ENCODE measurements around the gene MLH3. TPM values are rescaled to one million over a fixed set of nuclear protein-coding genes. Genes with fewer than 3 reads are reported as not detected.

MLH3 gene
- polyA plus RNA-seq, 1 experiment: 5.7 TPM

- CTCF ChIA-PET: interaction anchor here (0.6 to 8.0 kb wide), 45 partner anchors 9 to 240 kb away, joined by 3 to 107 read pairs (median 6); partner anchors contain the start of genes NEK9, PGF, PROX2 and RPS6KL1
- no peak for DNase-seq (ENCODE audit: low read depth)
- Histone ChIP-seq H3K27me3 (ENCODE audit: control insufficient read depth, insufficient read depth, low read length) (no peaks in the 10 kb centered on the region), H3K4me3 (ENCODE audit: low read depth, low read length) (no peak overlapping the region), H3K36me3 (ENCODE audit: control insufficient read depth, insufficient read depth, low read length) (peaks cover 8% of the 10 kb centered on the region)
- POLR2A ChIA-PET: no interaction called here
- no peak for TF ChIP-seq CTCF (IDR thresholded peaks at IDR 0.05; ENCODE audit: insufficient read depth, low read depth, low read length)
Measured at GRCh38 chr14:75088153-75088552, 36.9 kb upstream of the MLH3 start.

- POLR2A ChIA-PET: no interaction called here
- Histone ChIP-seq H3K27me3 (ENCODE audit: control insufficient read depth, insufficient read depth, low read length) (no peaks in the 10 kb centered on the region), H3K4me3 (ENCODE audit: low read depth, low read length) (no peak overlapping the region), H3K36me3 (ENCODE audit: control insufficient read depth, insufficient read depth, low read length) (peaks cover 8% of the 10 kb centered on the region)
- DNase-seq (ENCODE audit: low read depth): no peak
- CTCF ChIA-PET: interaction anchor here (2.1 to 8.0 kb wide), 2 partner anchors 138 to 175 kb away, joined by 12 to 107 read pairs; no protein-coding TSS in a partner anchor
- no peak for TF ChIP-seq CTCF (IDR thresholded peaks at IDR 0.05; ENCODE audit: insufficient read depth, low read depth, low read length)
Measured at GRCh38 chr14:75084513-75084912, 33.2 kb upstream of the MLH3 start.

GRCh38 chr14:75083271-75083670, 32.0 kb upstream of the MLH3 start:
- ChIA-PET POLR2A (no interaction called here), CTCF (interaction anchor here (1.0 to 2.1 kb wide), 4 partner anchors 109 to 178 kb away, joined by 3 to 12 read pairs (median 4); no protein-coding TSS in a partner anchor)
- H3K36me3 ChIP-seq (ENCODE audit: control insufficient read depth, insufficient read depth, low read length): peaks cover 8% of the 10 kb centered on the region
- H3K4me3 ChIP-seq (ENCODE audit: low read depth, low read length): no peak overlapping the region
- no peaks in the 10 kb centered on the region for H3K27me3 ChIP-seq (ENCODE audit: control insufficient read depth, insufficient read depth, low read length)
- no peak for DNase-seq (ENCODE audit: low read depth)
- TF ChIP-seq CTCF (IDR thresholded peaks at IDR 0.05; ENCODE audit: insufficient read depth, low read depth, low read length): no peak

- Histone ChIP-seq H3K4me3 (ENCODE audit: low read depth, low read length) (no peak overlapping the region), H3K36me3 (ENCODE audit: control insufficient read depth, insufficient read depth, low read length) (peaks cover 5% of the 10 kb centered on the region), H3K27me3 (ENCODE audit: control insufficient read depth, insufficient read depth, low read length) (no peaks in the 10 kb centered on the region)
- CTCF ChIA-PET: interaction anchor here (0.5 to 1.3 kb wide), 3 partner anchors 11 to 167 kb away, joined by 3 to 4 read pairs (median 3); no protein-coding TSS in a partner anchor
- no peak for TF ChIP-seq CTCF (IDR thresholded peaks at IDR 0.05; ENCODE audit: insufficient read depth, low read depth, low read length)
- POLR2A ChIA-PET: no interaction called here
- no peak for DNase-seq (ENCODE audit: low read depth)
Measured at GRCh38 chr14:75081660-75082229, 30.5 kb upstream of the MLH3 start.

GRCh38 chr14:75079521-75079920, 28.3 kb upstream of the MLH3 start:
- ChIA-PET POLR2A (no interaction called here), CTCF (interaction anchor here (1.0 to 3.6 kb wide), 5 partner anchors 9 to 225 kb away, joined by 3 to 25 read pairs (median 4); no protein-coding TSS in a partner anchor)
- DNase-seq (ENCODE audit: low read depth): no peak
- Histone ChIP-seq H3K36me3 (ENCODE audit: control insufficient read depth, insufficient read depth, low read length) (peaks cover 2% of the 10 kb centered on the region), H3K4me3 (ENCODE audit: low read depth, low read length) (no peak overlapping the region), H3K27me3 (ENCODE audit: control insufficient read depth, insufficient read depth, low read length) (no peaks in the 10 kb centered on the region)
- no peak for TF ChIP-seq CTCF (IDR thresholded peaks at IDR 0.05; ENCODE audit: insufficient read depth, low read depth, low read length)

Measured in BJ (cell line).